ENCODE results near the gene PICALM. TPM values are rescaled to one million over a fixed set of nuclear protein-coding genes. Genes with fewer than 3 reads are reported as not detected.

PICALM gene
- total and polyA plus RNA-seq, 10 of the 15 experiments (the other 5 are each of a cell fraction or from before 2014, with no cell fraction given), result 4.3 to 150 (median 41.8) TPM

DNA sequence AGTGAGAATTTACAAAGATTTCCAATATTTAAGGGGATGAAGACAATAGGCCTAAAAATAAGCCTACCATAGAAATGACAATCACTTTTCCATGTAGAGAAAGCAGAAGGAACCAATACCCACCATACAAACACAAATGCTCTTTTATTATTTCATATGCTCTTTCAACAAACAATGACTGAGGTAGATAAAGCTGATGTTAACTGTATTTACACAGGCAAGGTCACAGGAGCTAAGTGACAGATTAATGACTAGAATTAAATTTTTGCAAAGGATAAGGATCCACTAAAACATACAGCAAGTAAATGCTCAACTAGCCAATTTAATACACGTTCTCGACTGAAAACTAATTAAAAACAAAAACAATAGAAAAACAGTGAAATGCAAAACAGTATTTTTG lies 34.2 kb downstream of the PICALM start:
- intact Hi-C loops (cut with micrococcal nuclease; ENCODE audit: unreplicated experiment) (no loop called here), in situ Hi-C loops (cut with MboI) (no loop called here)
- DNase-seq (ENCODE audit: low read depth, low spot score), result no peak
- no peak for FAIRE-seq
- ChIA-PET RAD21 (ENCODE audit: unreplicated experiment) (interaction anchor here (1.1 to 1.8 kb wide), 2 partner anchors 159 to 253 kb away, joined by 3 to 5 read pairs; no protein-coding TSS in a partner anchor), POLR2A (no interaction called here), SMC1A (ENCODE audit: uncharacterized antibody, unreplicated experiment) (interaction anchor here (0.7 to 2.7 kb wide), 2 partner anchors 159 to 231 kb away, joined by 3 to 11 read pairs; no protein-coding TSS in a partner anchor), CTCF (no interaction called here)
- no peak overlapping the region for H3K4me3 ChIP-seq
- no peak overlapping the region for H3K4me2 ChIP-seq (ENCODE audit: control insufficient read depth, insufficient read depth)
- H3K27ac ChIP-seq (ENCODE audit: control insufficient read depth, insufficient read depth), result no peak overlapping the region
- no peaks in the 10 kb centered on the region for H3K9me3 ChIP-seq (replicated peaks; ENCODE audit: control insufficient read depth, insufficient read depth, low read length)
- TF ChIP-seq KLF5 (IDR thresholded peaks at IDR 0.05; ENCODE audit: partially characterized antibody) (no peak), CEBPB (IDR thresholded peaks at IDR 0.05; ENCODE audit: borderline replicate concordance in 1 of 2, low read depth in 2 of 2, low read length in 2 of 2) (no peak), WRNIP1 (IDR thresholded peaks at IDR 0.05; ENCODE audit: borderline replicate concordance, low read depth, low read length) (no peak), RUNX3 (IDR thresholded peaks at IDR 0.05; ENCODE audit: low read length) (no peak), RAD51 (IDR thresholded peaks at IDR 0.05) (no peak)
- TF ChIP-seq, protein P1, sequence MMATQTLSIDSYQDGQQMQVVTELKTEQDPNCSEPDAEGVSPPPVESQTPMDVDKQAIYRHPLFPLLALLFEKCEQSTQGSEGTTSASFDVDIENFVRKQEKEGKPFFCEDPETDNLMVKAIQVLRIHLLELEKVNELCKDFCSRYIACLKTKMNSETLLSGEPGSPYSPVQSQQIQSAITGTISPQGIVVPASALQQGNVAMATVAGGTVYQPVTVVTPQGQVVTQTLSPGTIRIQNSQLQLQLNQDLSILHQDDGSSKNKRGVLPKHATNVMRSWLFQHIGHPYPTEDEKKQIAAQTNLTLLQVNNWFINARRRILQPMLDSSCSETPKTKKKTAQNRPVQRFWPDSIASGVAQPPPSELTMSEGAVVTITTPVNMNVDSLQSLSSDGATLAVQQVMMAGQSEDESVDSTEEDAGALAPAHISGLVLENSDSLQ (IDR thresholded peaks at IDR 0.05), result no peak
- peaks cover 0 to 10% of the 10 kb centered on the region in 2 experiments; a peak in 3 of 4 replicates for H3K36me3 ChIP-seq (ENCODE audit: control insufficient read depth in 2 of 2, insufficient read depth in 2 of 2, low read length in 1 of 2)
- H4K20me1 ChIP-seq (ENCODE audit: control insufficient read depth, insufficient read depth), result no peaks in the 10 kb centered on the region
- H3K4me1 ChIP-seq (ENCODE audit: control insufficient read depth, insufficient read depth, low read length), result no peaks in the 10 kb centered on the region; the same call in 1 of the 2 replicates
- H3K79me2 ChIP-seq (ENCODE audit: control insufficient read depth, insufficient read depth, low read length), result peaks cover 79% of the 10 kb centered on the region
- ATAC-seq, result no peak
- H3K9ac ChIP-seq (ENCODE audit: control insufficient read depth, insufficient read depth, low read length), result no peak overlapping the region
- WGBS (ENCODE audit: insufficient coverage, insufficient replicate concordance, low lambda C conversion rate, missing lambda C conversion rate), result 98% methylated on average over 2 of the region's 2 CpGs
- no TSS peak for BruUV-seq (replicated peaks)
- no peaks in the 10 kb centered on the region for H3K27me3 ChIP-seq (replicated peaks in 1 of 2; ENCODE audit: control insufficient read depth in 2 of 2, insufficient read depth in 2 of 2, low read length in 1 of 2)
- no peak overlapping the region for H2AFZ ChIP-seq (ENCODE audit: control insufficient read depth, low read depth, low read length)

All from GM12878 (cell line).